GM12872 (cell line): ENCODE data around the gene GNAL.

ENCODE experiments used
- CTCF ChIP-seq: IDR thresholded peaks from 3 replicates; pipeline ENCODE4 v1.5.1; 2011; ENCODE audit warnings: low read depth, mild to moderate bottlenecking, low read length, moderate library complexity; ENCODE audit not compliant: insufficient read depth

The GNAL gene

GRCh38 chr18:11745521-11745920 lies 56.5 kb downstream of the GNAL start:
- no peak for TF ChIP-seq CTCF

DNA sequence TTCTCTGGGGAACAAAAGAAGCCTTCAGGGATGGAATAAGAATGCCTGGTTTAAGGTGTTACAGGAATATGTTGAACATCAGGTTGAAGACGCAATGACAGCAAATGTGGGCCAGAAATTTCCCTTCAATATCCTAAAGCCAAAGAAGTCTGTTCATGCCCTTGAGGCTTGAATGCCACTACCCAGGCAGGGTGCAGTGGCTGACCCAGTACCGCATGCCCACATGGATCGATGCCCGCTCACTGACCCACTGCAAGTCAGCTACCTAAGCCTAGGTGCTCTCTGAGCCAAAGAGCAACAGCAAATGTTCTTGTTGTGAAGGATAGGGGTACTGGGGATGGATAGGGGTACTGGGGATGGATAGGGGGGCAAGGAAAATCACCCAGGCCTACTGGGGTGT lies 58.2 kb downstream of the GNAL start:
- no peak for TF ChIP-seq CTCF

DNA sequence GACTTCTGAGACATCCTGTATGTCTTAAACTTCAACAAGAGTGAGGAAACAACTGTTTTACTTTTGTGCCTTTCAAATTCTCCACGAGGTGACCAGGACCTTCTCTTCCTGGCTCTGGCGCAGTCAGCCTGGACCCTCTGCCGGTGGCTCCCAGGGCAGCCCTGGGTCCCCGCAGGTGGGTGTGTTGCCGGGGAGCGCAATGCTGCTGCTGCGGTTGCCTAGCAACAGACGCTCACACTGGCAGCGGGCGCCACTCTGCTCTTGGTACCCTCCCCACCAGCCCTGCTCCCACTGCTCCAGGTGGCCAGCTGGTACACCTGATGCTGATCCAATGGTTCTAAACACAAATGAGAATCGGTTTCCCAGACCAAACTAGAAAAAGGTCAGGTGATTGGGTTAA lies 58.7 kb downstream of the GNAL start:
- no peak for TF ChIP-seq CTCF

GRCh38 chr18:11749305-11749704 lies 60.2 kb downstream of the GNAL start:
- no peak for TF ChIP-seq CTCF

- no peak for TF ChIP-seq CTCF
These were observed 61.1 kb downstream of the GNAL start for GRCh38 chr18:11750171-11750570.

GRCh38 chr18:11750581-11751310 lies 61.7 kb downstream of the GNAL start:
- TF ChIP-seq CTCF = no peak

GRCh38 chr18:11751341-11752115 lies 62.5 kb downstream of the GNAL start:
- TF ChIP-seq CTCF = no peak
